Activated CD8-positive, alpha-beta memory T cell treated with anti-CD3 and anti-CD28 coated beads for 24 hours (primary cell): ENCODE data around the gene CCL24.
"Not testable (repeated sequence)": the region's sequence is repeated elsewhere in the genome, so short reads cannot be mapped to it uniquely, and the experiment has no call there.

Experiments used
- DNase-seq: peaks from one replicate; pipeline ENCODE4 v3.0.0-alpha.2; 2020

The CCL24 gene

DNA sequence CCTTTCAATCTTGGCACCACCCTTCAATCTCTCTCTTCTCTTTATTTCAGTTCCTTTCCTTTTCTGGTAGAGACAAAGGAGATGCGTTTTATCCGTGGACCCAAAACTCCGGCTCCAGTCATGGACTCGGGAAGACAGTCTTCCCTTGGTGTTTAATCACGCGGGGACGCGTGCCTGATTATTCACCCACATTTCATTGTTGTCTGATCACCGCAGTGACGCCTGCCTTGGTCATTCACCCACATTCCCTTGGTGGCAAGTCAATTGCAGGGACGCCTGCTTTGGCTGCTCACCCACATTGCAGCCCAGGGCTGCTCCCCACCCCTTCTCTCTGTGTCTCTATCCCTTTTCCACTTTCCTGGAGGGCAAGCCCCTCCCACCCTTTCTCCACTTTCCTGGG lies 34.1 kb downstream of the CCL24 start:
- DNase-seq: not testable (repeated sequence)

DNA sequence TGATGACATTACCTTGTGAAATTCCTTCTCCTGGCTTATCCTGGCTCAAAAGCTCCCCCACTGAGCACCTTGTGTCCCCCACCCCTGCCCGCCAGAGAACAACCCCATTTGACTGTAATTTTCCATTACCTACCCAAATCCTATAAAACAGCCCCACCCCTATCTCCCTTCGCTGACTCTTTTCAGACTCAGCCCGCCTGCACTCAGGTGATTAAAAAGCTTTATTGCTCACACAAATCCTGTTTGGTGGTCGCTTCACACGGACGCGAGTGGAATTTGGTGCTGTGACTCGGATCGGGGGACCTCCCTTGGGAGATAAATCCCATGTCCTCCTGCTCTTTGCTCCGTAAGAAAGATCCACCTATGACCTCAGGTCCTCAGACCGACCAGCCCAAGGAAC lies 34.6 kb downstream of the CCL24 start:
- DNase-seq: not testable (repeated sequence)

DNA sequence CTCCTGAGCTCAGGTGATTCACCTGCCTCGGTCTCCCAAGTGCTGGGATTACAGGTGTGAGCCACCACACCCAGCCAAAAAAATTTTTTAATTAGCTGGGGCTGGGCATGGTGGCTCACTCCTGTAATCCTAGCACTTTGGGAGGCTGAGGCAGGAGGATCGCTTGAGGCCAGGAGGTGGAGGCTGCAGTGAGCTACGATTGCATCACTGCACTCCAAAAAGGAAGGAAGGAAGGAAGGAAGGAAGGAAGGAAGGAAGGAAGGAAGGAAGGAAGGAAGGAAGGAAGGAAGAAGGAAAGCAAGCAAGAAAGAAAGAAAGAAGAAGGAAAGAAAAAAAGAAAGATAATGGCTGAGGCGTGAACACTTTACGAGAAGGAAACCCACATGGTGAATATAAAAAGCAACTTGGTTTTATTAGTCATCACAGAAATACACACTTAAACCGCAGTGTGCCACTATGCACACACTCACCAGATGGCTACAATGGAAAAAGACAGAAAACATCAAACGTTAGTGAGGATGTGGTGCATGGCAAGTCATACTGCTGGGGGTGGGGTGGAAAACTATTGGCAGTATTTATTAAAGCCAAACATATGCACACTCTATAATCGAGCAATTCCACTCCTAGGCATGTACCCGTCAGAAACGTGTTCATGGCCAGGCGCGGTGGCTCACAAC lies 37.2 kb downstream of the CCL24 start:
- DNase-seq: peak; percentile 75

DNA sequence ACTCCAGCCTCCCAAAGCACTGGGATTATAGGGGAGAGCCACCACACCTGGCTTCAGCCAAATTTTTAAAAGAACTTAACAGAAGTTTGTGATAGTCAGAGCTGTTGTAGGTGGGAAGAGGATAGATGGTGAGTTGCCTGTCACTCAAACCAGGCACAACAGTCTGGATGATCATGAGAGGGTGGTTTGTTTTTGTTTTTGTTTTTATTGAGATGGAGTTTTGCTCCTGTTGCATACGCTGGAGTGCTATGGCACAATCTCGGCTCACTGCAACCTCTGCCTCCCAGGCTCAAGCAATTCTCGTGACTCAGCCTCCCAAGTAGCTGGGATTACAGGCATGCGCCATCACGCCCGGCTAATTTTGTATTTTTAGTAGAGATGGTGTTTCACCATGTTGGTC lies 39.6 kb downstream of the CCL24 start:
- DNase-seq: not testable (repeated sequence)

DNA sequence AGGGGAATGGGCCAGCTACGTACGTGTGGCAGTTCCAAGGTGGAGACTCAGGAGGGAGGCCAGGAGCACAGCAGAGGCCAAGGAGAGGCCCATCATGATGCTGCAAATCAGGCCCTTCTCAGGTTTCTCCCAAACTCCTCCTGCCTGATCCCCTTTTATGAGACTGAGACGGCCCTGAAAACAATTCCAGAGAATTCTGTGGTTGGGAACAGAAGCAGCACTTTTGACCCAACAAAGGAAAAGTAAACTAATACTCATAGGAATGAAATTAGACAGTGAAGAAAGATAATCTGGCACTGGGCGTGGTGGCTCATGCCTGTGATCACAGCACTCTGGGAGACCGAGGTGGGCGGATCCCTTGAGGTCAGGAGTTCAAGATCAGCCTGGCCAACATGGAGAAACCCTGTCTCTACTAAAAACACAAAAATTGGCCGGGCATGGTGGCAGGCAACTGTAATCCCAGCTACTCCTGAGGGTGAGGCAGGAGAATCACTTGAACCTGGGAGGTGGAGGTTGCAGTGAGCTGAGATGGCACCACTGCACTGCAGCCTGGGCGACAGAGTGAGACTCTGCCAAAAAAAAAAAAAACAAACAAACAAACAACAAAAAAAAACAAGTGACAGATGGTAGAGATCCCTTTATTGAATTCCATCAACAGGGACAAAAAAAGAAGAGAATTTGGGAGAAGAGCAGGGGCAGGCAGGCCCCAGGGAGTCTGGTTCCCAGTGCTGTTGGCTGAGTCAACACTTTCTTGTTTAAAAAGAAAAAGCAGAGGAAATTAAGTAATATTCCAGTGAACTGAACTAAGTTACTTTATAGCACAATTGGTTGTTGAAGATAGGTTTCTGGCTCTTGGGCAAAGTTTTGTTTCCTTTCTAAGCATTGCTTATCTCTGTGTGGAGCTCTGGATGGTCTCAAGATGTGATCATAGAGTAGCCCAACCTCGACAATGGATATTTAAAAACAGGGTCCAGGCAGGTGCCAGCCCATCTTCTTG lies 41.2 kb downstream of the CCL24 start, which contains the start of gene CCL26:
Gene CCL26, minus strand, starts transcription at position 131 of the 997 bp plus-strand sequence. Its CDS starts 35 bp downstream, at position 96.
- DNase-seq: no peak

DNA sequence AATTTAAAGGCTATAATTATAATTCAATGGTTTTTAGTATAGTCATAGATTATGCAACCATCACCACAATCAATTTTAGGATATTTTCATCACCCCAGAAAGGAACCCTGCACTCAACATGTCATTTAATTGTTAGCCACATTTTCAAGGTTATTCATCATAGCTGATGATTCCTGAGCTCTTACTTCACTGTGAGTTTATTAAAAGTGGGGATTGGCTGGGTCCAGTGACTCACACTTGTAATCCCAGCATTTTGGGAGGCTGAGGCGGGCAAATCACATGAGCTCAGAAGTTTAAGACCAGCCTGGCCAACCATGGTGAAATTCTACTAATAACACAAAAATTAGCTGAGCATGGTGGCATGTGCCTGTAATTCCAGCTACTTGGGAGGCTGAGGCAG lies 42.4 kb downstream of the CCL24 start:
- no peak for DNase-seq

DNA sequence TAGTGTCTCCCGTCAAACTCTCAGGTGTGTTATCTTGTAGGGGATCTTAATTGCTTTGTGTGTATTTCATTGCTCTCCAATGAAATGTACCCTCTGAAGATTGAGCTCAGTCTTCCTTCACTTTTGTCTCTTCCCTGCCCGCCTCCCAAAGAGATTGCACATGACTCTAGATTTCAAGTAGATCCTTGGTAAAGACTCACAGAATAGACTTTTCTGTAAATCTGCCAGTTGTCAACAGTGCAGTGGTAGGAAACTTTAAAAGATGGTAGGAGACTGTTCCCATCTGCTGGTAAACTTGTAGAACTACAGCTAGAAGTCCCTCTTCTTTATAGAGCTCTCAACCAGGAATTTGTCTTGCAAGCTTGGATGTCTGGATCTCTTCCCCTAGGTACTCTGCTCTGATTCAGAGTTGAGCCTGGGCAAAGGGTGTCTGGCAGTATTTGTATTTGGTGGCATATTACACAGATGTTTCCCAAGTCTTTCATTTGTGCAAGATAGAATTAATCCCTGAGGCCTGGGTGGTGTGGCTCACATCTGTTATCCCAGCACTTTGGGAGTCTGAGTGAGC lies 51.2 kb downstream of the CCL24 start:
- peak; percentile 59 for DNase-seq

DNA sequence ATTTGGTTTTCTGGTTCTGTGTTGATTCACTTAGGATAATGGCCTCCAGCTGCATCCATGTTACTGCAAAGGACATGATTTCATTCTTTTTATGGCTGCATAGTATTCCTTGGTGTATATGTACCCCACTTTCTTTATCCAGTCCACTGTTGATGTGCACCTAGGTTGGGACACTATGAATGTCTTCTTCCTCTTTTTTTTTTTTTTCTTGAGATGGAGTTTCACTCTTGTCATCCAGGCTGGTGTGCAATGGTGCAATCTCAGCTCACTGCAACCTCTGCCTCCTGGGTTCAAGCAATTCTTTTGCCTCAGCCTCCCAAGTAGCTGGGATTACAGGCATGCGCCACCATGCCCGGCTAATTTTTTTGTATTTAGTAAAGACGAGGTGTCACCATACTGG lies 51.8 kb downstream of the CCL24 start:
- DNase-seq: not testable (repeated sequence)
